HepG2 (cell line): ENCODE data around the gene ZFAND2B. TPM values are rescaled to one million over a fixed set of nuclear protein-coding genes. Genes with fewer than 3 reads are reported as not detected.

ENCODE experiments used
- BRCA1 ChIP-seq: sonication (generic); formaldehyde crosslinking; IDR thresholded peaks from 2 replicates; pipeline ENCODE4 v1.4.0; 2020; ENCODE audit warnings: missing genetic modification reagents
- DZIP1 ChIP-seq: sonication (generic); formaldehyde crosslinking; IDR thresholded peaks from 2 replicates; pipeline ENCODE4 v1.5.0; 2020; ENCODE audit warnings: mild to moderate bottlenecking, missing genetic modification reagents
- EED ChIP-seq: sonication (generic); formaldehyde crosslinking; IDR thresholded peaks from 2 replicates; pipeline ENCODE4 v1.5.0; 2020; ENCODE audit warnings: mild to moderate bottlenecking, missing genetic modification reagents
- ETS1 ChIP-seq: sonication (generic); formaldehyde crosslinking; IDR thresholded peaks from 2 replicates; pipeline ENCODE4 v1.4.0; 2020; ENCODE audit warnings: missing genetic modification reagents
- GLMP ChIP-seq: sonication (generic); formaldehyde crosslinking; IDR thresholded peaks from 2 replicates; pipeline ENCODE4 v1.9.0; 2021; ENCODE audit warnings: missing genetic modification reagents, mild to moderate bottlenecking, borderline replicate concordance
- HNF4A ChIP-seq: sonication (generic); formaldehyde crosslinking; IDR thresholded peaks from 2 replicates; pipeline ENCODE4 v1.4.0; 2020; ENCODE audit warnings: missing genetic modification reagents
- KLF13 ChIP-seq: sonication (generic); formaldehyde crosslinking; IDR thresholded peaks from 2 replicates; pipeline ENCODE4 v1.4.0; 2020; ENCODE audit warnings: mild to moderate bottlenecking, missing genetic modification reagents
- KLF6 ChIP-seq: IDR thresholded peaks from 2 replicates; pipeline ENCODE4 v1.8.0; 2016; ENCODE audit warnings: missing biosample characterization, missing genetic modification reagents
- MIER2 ChIP-seq: IDR thresholded peaks from 2 replicates; pipeline ENCODE4 v1.6.1; 2016; ENCODE audit warnings: missing biosample characterization, missing genetic modification reagents
- PAXIP1 ChIP-seq: sonication (generic); formaldehyde crosslinking; conservative IDR thresholded peaks from 2 replicates; pipeline ENCODE4 v1.4.0; 2020; ENCODE audit warnings: mild to moderate bottlenecking, missing genetic modification reagents, moderate library complexity
- RBFOX2 ChIP-seq: fragments of 200-400 bp; formaldehyde crosslinking; IDR thresholded peaks from 2 replicates; pipeline ENCODE4 v1.6.1; 2017; ENCODE audit warnings: low read depth, mild to moderate bottlenecking, low read length
- SIX1 ChIP-seq: sonication (generic); formaldehyde crosslinking; IDR thresholded peaks from 2 replicates; pipeline ENCODE4 v1.4.0; 2020; ENCODE audit warnings: missing genetic modification reagents, borderline replicate concordance
- SMAD9 ChIP-seq: sonication (generic); formaldehyde crosslinking; IDR thresholded peaks from 2 replicates; pipeline ENCODE4 v1.5.1; 2020; ENCODE audit warnings: mild to moderate bottlenecking, missing genetic modification reagents
- STAG1 ChIP-seq: sonication (generic); formaldehyde crosslinking; IDR thresholded peaks from 2 replicates; pipeline ENCODE4 v1.4.0; 2020; ENCODE audit warnings: missing genetic modification reagents
- TAF1 ChIP-seq: sonication (generic); formaldehyde crosslinking; IDR thresholded peaks from 2 replicates; pipeline ENCODE4 v1.4.0; 2020; ENCODE audit warnings: missing genetic modification reagents
- TARDBP ChIP-seq: sonication (generic); formaldehyde crosslinking; IDR thresholded peaks from 2 replicates; pipeline ENCODE4 v1.8.0; 2022; ENCODE audit warnings: mild to moderate bottlenecking, missing genetic modification reagents
- ZC3H4 ChIP-seq: sonication (generic); formaldehyde crosslinking; IDR thresholded peaks from 2 replicates; pipeline ENCODE4 v1.4.0; 2020; ENCODE audit warnings: missing genetic modification reagents, borderline replicate concordance
- ZFAT ChIP-seq: sonication (generic); formaldehyde crosslinking; conservative IDR thresholded peaks from 2 replicates; pipeline ENCODE4 v1.8.1; 2023; ENCODE audit warnings: missing genetic modification reagents, inconsistent platforms
- ZFP36 ChIP-seq: fragments of 150-350 bp; IDR thresholded peaks from 2 replicates; pipeline ENCODE4 v1.6.1; 2018; ENCODE audit warnings: borderline replicate concordance, low read length, low read depth; ENCODE audit not compliant: partially characterized antibody
- ZNF362 ChIP-seq: sonication (generic); formaldehyde crosslinking; IDR thresholded peaks from 2 replicates; pipeline ENCODE4 v1.4.0; 2020; ENCODE audit warnings: missing genetic modification reagents, mild to moderate bottlenecking, borderline replicate concordance
- polyA plus RNA-seq, 8 experiments: library from polyadenylated mRNA; depleted of rRNA in 3 of 8; stranded (reverse) in 7 of 8; unstranded in 1 of 8; fragments of >200 nt; fragmentation: Illumina TruSeq in 4 of 8; extraction: Trizol in 4 of 8; gene quantifications; 2 replicates each; pipeline versions ENCODE4 v1.2.1 to v1.2.3, GENCODE V29; 2011 to 2016; ENCODE audit warnings: low read depth in 4 of 8, missing spikeins in 1 of 8, mixed read lengths in 1 of 8; ENCODE audit not compliant: insufficient read depth in 1 of 8
- total RNA-seq, 5 experiments: library from RNA; depleted of rRNA; stranded (reverse); fragments of >200 nt; fragmentation: Illumina TruSeq; extraction: Trizol; gene quantifications; 2 replicates each; pipeline ENCODE4 v1.2.3, GENCODE V29; 2016; ENCODE audit warnings: low read depth in 1 of 5

The ZFAND2B gene
- total and polyA plus RNA-seq, 2 of the 13 experiments (the other 11 are each of a cell fraction or from before 2014, with no cell fraction given) = 53.3 to 115 TPM

GRCh38 chr2:219249203-219249980 is 42.8 kb downstream of the ZFAND2B start (continued):
- TF ChIP-seq ZNF362 (CRISPR knock-in tag) = no peak
- TF ChIP-seq EED (CRISPR knock-in tag) = peak; percentile 68; the same call in 1 of the 2 replicates
- TF ChIP-seq PAXIP1 (CRISPR knock-in tag) = peak; percentile 97
- TF ChIP-seq ZC3H4 (CRISPR knock-in tag) = no peak; the same call in none of the 2 replicates
- no peak for TF ChIP-seq ZFP36
- TF ChIP-seq RBFOX2 = peak; percentile 54; the same call in 1 of the 2 replicates
- TF ChIP-seq GLMP = no peak
- TF ChIP-seq TAF1 (CRISPR knock-in tag) = peak; percentile 70
- peak; percentile 84 for TF ChIP-seq TARDBP (CRISPR knock-in tag)
- no peak for TF ChIP-seq STAG1 (CRISPR knock-in tag)
- TF ChIP-seq ZFAT (CRISPR knock-in tag) = no peak
- TF ChIP-seq SMAD9 (CRISPR knock-in tag) = no peak
- TF ChIP-seq ETS1 (CRISPR knock-in tag) = no peak
- TF ChIP-seq HNF4A (CRISPR knock-in tag) = peak; percentile 51
- TF ChIP-seq KLF13 = no peak
- TF ChIP-seq MIER2 (CRISPR knock-in tag) = no peak; the same call in 1 of the 2 replicates
- no peak; the same call in none of the 2 replicates for TF ChIP-seq KLF6 (CRISPR knock-in tag)
- TF ChIP-seq DZIP1 (CRISPR knock-in tag) = no peak
- TF ChIP-seq BRCA1 = no peak
- TF ChIP-seq SIX1 (CRISPR knock-in tag) = no peak
